HG03159 (cell line): ENCODE data around the gene KRT38.
"Not testable (repeated sequence)": the region's sequence is repeated elsewhere in the genome, so short reads cannot be mapped to it uniquely, and the experiment has no call there.

Experiments
- ATAC-seq: cut with Tn5 transposase; IDR thresholded peaks from one replicate; pipeline ENCODE4 v1.9.1; 2021; ENCODE audit warnings: mild to moderate bottlenecking, moderate library complexity; ENCODE audit not compliant: unreplicated experiment

Gene KRT38

DNA sequence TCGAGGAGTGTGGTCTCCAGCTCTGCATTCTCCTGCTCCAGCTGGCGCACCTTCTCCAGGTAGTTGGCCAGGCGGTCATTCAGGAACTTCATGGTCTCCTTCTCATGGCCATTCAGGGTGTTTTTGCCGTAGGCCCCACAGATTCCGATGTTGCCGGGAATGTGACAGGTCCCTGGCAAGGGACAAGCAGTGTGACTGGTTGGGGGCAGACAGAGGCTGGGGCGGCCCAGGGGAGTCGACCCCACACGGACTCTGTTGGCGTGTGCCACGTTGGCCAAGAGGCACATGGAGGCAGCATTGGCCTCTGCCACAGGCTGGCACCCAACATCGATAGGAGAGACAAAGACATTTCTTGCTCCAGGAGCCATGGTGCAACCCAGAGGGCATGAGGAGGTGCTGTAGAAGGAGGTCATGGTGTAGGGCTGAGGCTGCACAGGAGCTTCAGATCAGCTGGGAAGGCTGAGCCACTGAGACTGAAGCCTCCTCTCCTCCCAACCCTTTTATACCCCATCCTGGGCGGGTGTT lies 16.6 kb downstream of the KRT38 start, which contains the start of gene KRT37:
Gene KRT37 (minus strand): TSS at position 475 of the 525 bp plus-strand sequence. CDS start 62 bp downstream, at position 413.
- no peak for ATAC-seq

DNA sequence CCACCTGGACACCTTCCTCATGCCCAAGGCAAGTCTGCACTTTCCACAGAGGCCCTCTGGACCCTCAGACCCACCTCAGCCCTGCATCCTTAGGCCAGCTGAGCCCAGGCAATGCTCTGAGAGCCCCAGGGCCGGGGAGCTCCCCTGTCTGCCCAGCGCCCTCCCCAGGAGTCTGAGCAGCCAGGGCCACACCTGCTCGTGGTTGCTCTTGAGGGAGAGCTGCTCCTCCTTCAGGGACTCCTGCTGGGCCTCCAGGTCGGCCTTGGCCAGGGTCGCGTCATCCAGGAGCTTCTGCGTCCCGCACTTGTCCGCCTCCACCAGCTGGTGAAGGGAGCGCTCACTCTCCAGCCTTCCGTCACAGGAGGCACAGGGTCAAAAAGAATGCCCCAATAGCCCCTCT lies 18.2 kb downstream of the KRT38 start:
- not testable (repeated sequence) for ATAC-seq

DNA sequence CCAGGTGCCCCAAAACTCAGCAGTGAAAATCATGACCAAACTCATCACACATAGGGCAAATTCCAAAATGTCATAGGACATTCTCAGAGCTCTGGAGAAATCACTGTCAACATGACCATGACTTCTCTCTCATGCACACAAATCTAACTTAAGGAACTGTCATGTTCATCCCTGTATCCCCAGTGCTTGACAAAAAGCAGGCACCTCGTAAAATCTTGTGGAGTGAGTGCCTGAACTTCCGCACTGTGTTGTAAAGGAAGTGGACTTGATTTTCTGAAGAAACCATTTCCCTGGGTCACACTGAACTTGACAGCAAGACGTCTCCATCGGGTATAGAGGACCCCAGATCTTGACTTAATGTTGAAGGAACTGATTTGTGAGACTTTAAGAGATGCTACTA lies 19.2 kb downstream of the KRT38 start:
- ATAC-seq = no peak

DNA sequence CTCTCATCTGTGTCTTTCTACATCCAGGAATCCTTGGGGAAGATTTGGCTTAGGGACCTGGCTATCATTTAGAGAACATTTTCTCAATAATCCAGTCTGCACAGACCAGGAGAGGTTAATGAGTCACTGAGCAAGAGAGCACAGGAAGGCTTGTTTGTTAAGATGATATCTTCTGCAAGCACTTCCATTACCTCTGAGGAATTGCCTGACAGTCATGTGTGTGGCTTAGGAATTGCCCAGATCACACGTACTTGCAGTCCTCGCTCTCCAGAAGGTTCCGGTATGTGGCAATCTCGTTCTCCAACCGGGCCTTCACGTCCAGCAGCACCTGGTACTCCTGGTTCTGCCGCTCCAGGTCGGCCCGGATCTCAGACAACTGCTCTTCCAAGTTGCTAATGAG lies 19.7 kb downstream of the KRT38 start:
- no peak for ATAC-seq

DNA sequence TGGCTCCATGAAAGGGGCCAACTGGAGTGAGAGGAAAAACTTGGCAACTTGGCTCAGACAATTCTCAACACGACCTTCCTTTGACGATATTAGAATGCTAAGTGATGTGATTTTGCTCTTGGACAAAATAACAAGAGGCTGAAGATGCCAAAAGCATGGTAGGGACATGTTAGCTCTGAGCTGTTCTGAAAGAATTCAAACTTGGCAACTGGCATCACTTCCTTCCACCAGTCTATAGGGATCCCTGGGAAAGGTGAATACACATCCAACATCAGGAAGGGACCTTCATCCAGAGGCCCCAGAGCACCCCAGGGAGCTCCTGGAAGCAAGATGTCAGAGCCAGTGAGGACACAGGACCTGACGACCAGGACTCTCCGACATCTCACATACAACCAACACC lies 20.6 kb downstream of the KRT38 start:
- ATAC-seq = no peak

DNA sequence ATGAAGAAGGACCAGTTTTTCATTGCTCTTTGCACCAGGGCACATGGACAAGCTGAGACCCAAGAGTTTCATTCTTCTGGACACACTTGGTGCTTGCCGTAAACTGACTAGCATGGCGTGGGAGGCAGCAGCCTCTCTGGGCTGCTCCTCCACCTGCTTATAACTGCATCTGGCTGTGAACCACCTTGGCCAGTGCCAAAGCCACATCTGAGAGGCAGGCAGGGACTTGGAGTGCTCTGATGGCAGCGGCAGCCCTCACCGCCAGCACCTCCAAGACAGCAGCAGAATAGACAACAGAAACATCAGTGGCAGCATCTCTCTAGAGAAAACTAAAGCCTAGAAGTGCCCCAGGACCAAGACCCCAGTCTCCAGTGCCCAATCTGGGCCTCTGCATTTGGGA lies 21.1 kb downstream of the KRT38 start:
- no peak for ATAC-seq

DNA sequence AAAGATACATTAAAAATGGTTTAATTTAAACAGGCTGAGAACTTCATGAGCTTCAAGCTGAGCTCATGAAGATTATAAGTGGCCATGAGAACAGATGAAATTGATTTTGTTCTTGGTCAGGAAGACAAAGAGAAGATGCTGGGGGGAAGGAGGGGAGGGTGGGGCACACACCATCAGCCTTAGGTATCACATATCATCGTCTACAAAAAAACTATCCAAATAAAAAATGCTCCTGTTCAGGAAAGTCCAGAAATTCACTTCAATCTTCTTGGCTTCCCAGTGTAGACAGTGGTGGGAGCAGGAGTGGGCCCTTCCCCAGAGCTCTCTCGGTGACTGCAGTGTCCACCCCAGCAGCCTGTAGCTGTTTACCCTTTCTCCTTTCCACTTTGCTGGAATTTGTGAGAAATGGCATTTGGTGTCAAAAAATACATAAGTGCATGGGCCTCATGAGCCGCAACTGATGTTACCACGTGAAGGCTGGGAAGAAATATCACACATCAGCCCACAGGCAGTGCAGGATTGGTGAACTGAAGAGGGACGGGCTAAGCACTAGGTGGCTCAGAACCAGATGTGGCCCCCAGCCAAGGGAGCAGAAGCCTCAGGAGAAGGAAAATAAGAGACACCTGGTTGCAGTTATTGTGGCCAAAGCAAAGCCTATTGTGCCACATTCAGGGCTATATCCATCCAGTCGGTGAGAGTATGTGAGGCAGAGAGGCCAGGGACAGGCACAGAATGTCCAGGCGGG lies 22.5 kb downstream of the KRT38 start:
- no peak for ATAC-seq

DNA sequence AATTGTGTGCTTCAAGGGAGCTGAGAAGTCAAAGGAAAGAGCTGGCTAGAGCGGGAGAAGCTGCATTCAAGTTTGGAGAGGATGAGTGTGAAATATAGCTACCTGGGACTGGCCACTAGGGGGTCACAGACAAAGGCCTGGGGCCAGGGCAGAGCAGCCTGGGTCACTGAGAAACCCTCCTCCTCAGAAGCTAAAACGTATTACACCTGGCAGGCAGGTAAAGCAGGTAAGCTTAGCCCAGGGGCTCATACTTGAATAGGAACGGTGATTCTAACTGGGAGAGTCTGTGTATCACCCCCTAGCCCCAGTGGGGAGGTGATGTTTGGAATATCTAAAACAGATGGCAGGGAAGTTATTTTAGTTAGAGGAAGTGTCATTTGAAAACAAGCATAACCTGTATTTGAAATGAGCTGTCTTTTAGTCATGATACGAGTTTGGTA lies 23.2 kb downstream of the KRT38 start:
- ATAC-seq = no peak

DNA sequence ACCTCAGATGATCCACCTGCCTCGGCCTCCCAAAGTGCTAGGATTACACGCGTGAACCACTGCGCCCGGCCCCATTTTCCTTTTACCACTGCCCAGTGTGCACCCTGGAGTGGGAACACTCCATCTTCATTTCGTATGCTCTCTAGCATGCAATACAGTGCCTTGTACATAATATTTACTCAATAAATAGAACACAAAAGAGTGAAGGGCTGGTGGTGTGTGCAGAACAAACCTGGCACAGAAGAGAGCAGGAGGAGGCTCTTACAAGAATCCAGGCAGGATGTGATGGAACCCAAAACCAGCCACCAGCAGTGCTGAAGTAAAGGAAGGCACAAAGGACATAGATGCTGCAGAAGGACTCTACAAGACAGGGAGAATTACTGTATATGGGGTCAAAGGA lies 23.7 kb downstream of the KRT38 start:
- no peak for ATAC-seq

DNA sequence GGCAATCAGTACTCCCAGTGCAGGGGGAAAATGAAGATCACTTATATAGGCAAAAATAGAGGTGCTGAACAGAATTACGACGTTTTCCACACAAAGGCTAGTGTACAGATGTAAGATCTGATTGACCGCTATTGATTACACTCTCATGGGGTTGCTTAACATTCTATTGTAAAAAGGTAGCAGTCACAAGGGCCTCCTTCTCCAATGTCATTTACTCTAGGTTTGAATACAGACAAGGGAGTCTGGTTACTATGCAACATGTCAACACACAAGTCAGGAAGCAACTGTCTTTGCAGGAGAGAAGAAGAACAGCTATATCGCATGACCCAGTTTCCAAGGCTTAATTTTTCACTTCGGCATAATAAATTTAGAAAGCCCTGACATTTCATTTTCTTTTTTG lies 24.3 kb downstream of the KRT38 start:
- no peak for ATAC-seq

DNA sequence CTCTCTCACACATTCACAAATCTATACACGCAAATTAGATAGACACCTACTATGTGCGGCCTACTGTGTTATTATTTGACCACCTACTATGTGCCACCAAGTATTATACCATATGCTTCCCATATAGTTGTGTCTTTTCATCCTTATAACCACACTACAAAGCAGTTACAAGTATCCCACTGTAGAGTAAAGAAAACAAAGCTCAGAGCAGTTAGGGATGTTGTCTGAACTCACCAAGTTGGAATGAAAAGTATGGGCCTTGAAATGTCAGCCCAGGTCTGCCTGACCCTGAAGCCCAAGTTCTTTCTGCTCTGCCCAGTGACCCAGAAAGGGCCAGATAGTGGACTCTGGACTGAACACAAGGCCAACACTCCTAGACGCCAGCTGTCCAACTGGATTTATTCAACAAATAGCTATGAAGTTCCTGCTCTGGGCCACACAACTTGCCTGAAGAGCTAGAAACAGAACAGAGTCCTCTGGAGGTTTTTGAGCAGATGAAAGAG lies 24.9 kb downstream of the KRT38 start:
- ATAC-seq = no peak

DNA sequence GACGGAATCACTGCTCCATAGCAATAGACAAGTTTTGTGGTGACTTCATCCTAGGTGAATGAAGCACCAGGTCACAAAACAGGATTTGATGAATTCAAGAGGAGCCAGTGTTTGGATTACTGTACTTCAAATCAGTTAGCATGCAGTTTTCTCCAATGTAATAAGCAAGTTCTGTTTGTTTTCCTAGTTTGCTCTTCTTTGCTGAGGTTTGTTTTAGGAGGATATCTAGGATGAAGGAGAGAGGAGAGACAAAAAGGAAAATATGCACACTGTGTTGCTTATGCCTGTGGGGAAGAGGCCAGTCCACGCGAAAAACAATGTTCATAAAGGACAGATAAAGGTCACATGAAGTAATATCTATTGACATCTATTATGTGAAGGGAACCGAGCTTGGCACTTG lies 25.4 kb downstream of the KRT38 start:
- ATAC-seq = no peak

DNA sequence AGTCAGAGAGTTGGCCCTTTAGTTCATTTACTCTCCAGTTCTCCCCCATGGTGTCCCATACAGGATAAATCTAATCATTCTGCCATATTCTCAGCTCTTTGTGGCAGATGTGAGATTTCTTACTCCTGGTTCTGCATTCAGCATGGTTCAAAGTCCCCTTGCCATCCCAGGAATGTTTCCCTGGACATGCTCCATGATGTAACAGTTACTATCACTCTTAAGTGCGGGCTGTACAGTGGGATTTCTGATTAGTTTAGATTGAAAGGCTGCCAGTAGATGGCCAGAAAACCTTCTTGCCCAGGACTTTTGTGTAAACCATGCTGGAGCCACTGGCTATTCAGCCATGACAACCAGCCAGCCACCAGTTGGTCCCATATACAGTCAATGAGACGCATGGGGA lies 26.8 kb downstream of the KRT38 start:
- ATAC-seq = no peak

DNA sequence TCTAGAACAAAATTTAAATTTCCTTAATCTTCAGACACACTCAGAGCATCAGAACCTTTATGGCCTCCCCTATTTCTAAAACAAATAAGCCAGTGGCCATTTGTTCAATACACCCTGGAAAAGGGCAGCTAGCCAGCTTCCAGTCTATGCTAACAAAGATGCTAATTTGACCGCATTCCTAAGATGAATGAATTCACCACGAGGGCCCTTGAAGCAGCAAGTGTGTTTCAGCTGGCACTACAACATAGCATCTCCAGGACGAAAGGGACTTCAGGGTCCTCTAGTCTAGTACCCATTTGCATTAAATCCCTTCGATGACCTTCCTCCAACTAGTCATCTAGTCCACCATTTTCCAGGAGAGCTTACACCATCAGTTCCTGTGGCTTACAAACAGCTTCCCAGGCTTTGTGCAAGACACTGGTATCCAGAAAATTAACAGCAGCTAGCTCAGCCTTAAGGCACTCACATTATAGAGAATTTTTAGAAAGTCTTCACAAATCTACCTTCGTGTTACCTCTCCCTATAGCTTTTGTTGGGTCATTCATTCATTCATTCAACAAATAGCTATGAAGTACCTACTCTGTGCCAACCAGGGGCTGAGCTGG lies 27.3 kb downstream of the KRT38 start:
- no peak for ATAC-seq

DNA sequence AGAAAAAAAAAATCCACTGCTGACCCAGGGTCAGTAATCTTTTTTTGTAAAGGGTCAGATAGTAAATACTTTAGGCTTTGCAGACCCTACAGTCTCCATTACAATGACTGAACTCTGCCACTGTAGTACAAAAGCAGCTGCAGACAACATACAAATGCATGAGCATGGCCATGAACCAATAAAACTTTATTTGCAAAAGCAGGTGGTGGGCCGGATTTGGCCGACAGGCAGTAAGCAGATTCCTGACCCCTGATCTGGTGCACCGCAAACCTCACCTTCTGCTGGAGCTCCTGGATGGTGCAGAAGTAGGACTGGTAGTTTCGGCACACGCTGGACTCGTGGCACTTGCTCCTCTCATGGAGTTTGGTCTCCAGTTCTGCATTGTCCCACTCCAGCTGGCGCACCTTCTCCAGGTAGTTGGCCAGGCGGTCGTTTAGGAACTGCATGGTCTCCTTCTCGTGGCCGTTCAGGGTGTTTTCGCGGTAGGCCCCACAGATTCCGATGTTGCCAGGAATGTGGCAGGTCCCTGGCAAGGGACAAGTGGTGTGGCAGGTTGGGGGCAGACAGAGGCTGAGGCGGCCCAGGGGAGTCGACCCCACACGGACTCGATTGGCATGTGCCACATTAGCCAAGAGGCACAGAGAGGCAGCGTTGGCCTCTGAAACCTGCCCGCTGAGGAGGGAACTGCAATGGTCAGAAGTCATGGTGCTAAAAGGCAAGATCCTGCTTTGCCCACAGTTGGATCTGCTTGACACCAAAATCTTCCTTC lies 29.5 kb downstream of the KRT38 start:
- ATAC-seq = no peak

DNA sequence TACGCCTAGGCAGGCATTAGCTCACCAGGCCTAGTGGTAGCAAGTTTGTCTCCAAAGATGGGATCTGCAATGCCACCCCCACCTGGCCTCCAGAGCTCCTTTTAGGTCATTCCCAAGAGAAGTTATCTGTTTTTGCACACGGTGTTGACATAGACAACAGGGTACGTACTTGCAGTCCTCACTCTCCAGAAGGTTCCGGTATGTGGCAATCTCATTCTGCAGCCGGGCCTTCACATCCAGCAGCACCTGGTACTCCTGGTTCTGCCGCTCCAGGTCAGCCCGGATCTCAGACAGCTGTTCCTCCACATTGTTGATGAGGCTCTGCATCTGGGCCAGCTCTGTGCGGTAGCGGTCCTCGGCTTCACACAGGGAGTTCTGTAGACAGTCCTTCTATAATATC lies 33.6 kb downstream of the KRT38 start:
- ATAC-seq = no peak

DNA sequence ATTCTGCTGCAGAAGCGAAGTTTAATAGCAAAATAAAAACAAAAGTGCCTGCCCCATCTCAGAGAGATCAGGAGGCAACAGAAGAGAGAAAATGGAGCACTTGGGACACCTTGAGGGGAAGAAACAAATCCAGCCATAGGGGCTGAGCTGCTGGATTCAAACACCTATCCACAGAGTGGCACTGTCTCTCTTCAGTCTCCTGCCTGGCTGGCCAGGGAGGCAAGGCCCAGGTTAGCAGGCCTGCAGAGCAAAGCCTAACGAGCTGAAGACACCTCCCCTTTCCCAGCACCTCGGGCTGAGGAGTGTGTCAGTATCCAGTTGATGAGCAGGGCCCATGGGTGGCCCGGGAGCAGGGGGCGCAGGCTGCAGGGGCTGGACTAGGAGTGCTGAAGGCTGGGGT lies 34.6 kb downstream of the KRT38 start:
- ATAC-seq = no peak

DNA sequence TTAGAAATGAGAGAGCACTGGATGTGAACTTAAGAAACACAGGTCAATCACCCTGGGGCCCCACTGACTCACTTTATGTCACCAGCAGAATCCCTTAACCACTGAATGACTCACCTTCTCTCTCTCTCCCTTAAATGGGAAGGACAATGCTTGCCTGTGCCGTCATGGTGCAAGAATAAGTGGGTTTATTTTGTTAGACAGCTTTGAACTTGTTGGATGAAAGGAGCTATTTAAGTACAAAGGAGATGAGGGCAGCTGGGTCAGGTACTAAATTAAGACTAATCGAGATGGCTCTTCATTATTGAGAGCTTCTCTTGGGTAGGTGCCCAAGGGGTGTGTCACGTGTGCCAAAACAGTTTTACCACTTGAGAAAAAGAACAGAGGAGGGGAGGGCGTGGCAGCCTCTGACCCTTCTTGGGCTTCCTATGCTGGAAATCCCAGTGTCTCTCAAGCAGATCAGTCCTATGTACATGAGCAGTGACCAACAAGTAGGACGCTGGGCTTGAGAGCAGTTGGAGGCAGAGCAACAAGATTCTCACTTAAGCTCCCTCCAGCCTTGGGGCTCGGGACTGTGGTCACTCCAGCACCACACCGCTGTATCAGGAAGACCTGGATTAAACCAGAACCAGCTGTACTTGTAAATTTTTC lies 36.6 kb downstream of the KRT38 start:
- no peak for ATAC-seq

DNA sequence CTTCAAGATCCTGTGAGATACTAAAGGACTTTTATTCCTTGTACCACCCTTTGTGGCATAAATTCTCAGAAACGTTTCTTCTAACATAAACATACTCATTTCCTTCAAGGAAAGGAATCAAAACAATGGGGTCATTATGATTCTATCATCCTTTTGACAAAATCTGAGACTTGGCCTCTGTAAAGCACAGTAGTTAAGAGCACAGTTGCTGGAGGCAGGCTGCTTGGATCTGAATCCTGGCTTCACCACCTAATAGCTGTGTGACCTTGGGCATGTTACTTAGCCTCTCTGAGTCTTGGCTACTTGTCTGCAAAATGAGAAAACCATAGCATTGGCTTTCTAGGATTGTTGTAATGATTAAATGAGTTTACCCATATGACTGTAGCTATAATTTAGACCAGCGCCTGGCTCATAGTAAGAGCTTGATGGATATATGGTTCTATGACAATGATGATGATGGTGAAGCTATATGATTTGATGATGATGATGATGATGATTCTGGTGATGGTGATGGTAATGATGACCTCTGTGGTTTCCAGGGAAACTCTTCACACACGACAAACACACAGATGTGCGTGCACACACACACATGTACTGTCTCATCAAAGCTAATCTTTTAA lies 37.3 kb downstream of the KRT38 start:
- no peak for ATAC-seq

DNA sequence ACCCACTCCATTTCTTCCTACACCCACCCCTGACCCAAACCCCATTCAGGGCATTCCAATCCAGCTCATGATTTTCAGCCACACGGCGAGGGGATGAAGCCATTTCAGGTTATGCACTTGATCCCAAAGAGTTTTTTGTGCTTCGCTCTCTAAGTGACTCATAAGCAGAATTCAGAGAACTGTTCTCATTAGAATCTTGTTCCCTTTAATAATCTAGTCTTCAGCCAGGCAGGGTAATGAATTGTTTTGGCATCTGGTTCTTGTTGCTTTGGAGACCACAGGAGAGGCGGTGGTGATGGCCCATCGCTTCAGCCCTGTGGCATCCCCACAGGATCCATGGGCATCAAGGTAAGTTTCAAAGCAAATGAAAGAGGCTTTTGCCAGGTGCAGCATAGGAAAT lies 38.6 kb downstream of the KRT38 start:
- no peak for ATAC-seq
